IMR-90 (cell line): ENCODE results near the gene PIN1. TPM values are rescaled to one million over a fixed set of nuclear protein-coding genes. Genes with fewer than 3 reads are reported as not detected.

ENCODE experiments used
- ATAC-seq: fragments of 200-7000 bp; cut with Tn5 transposase; 2 replicates; pipeline ENCODE4 v1.9.1; 2020; ENCODE audit warnings: low read depth, mild to moderate bottlenecking, moderate library complexity
- BruUV-seq: library from RNA; stranded (reverse); fragments of 400-500 nt; replicated peaks from 2 replicates; lab custom pipeline; 2021; lab: Mats Ljungman, UMichigan
- CTCF ChIA-PET: fragments of 300-600 bp; formaldehyde crosslinking; extraction: SDS; loops from one replicate; lab custom pipeline; 2021; ENCODE audit warnings: antibody characterized with exemption; lab: Yijun Ruan, JAX
- POLR2A ChIA-PET: fragments of 300-600 bp; sonication (Branson Sonifier 250); formaldehyde crosslinking; loops from one replicate; lab custom pipeline; 2022; ENCODE audit warnings: antibody characterized with exemption; ENCODE audit not compliant: unreplicated experiment; lab: Charles Lee
- DNase-seq: peaks from one replicate; pipeline ENCODE4 v3.0.0; 2013
- H2AFZ ChIP-seq: replicated peaks from 2 replicates; pipeline ENCODE3; 2013; ENCODE audit warnings: low read length, mild to moderate bottlenecking; ENCODE audit not compliant: poor library complexity
- H2AK5ac ChIP-seq: 2 replicates; pipeline ENCODE4 v1.6.1; 2013; ENCODE audit warnings: low read depth, low read length, inconsistent platforms
- H2AK9ac ChIP-seq: replicated peaks from 2 replicates; pipeline ENCODE3; 2013; ENCODE audit warnings: mild to moderate bottlenecking, low read depth, low read length, moderate library complexity; ENCODE audit not compliant: poor library complexity
- H2BK120ac ChIP-seq: 2 replicates; pipeline ENCODE4 v1.6.1; 2013; ENCODE audit warnings: low read depth, low read length, inconsistent platforms
- H2BK15ac ChIP-seq: 3 replicates; pipeline ENCODE4 v1.6.1; 2013; ENCODE audit warnings: low read depth, low read length, inconsistent platforms
- H2BK20ac ChIP-seq: 2 replicates; pipeline ENCODE4 v1.6.1; 2013; ENCODE audit warnings: low read depth, mild to moderate bottlenecking, inconsistent platforms, low read length, moderate library complexity
- H2BK5ac ChIP-seq: 2 replicates; pipeline ENCODE4 v1.6.1; 2013; ENCODE audit warnings: mild to moderate bottlenecking, low read depth, low read length, inconsistent platforms; ENCODE audit not compliant: poor library complexity, severe bottlenecking
- H3K14ac ChIP-seq: replicated peaks from 2 replicates; pipeline ENCODE4 v1.6.1; 2013; ENCODE audit warnings: low read depth, low read length, inconsistent platforms
- H3K18ac ChIP-seq: 2 replicates; pipeline ENCODE4 v1.6.1; 2013; ENCODE audit warnings: low read depth, low read length, control low read depth
- H3K23ac ChIP-seq: 2 replicates; pipeline ENCODE4 v1.6.1; 2013; ENCODE audit warnings: low read depth, low read length, inconsistent platforms
- H3K27ac ChIP-seq: 2 replicates; pipeline ENCODE4 v1.5.1; 2013; ENCODE audit warnings: mild to moderate bottlenecking, control low read depth, low read length; ENCODE audit not compliant: insufficient read depth
- H3K27me3 ChIP-seq: 2 replicates; pipeline ENCODE4 v1.6.1; 2013; ENCODE audit warnings: low read length; ENCODE audit not compliant: control insufficient read depth, insufficient read depth
- H3K36me3 ChIP-seq: 2 replicates; pipeline ENCODE4 v1.6.1; 2013; ENCODE audit warnings: low read length, mixed read lengths; ENCODE audit not compliant: control insufficient read depth, insufficient read depth
- H3K4ac ChIP-seq: 2 replicates; pipeline ENCODE4 v1.6.1; 2013; ENCODE audit warnings: low read depth, low read length, inconsistent platforms
- H3K4me1 ChIP-seq: 2 replicates; pipeline ENCODE4 v1.6.1; 2013; ENCODE audit warnings: low read length, mixed read lengths; ENCODE audit not compliant: control insufficient read depth, insufficient read depth
- H3K4me2 ChIP-seq: 2 replicates; pipeline ENCODE4 v1.6.1; 2013; ENCODE audit warnings: low read depth, mild to moderate bottlenecking, control low read depth, low read length, moderate library complexity
- H3K4me3 ChIP-seq: 2 replicates; pipeline ENCODE4 v1.5.1; 2013; ENCODE audit warnings: low read depth, mild to moderate bottlenecking, control low read depth, low read length, moderate library complexity; ENCODE audit not compliant: insufficient read depth
- H3K56ac ChIP-seq: 2 replicates; pipeline ENCODE4 v1.6.1; 2013; ENCODE audit warnings: low read length, inconsistent platforms; ENCODE audit not compliant: insufficient read depth; ENCODE audit errors: extremely low read depth
- H3K79me1 ChIP-seq, 2 experiments: 2 replicates each; pipeline ENCODE4 v1.6.1; 2013; ENCODE audit warnings: low read length in 2 of 2, inconsistent platforms in 1 of 2, low read depth in 1 of 2
- H3K9ac ChIP-seq: 2 replicates; pipeline ENCODE4 v1.6.1; 2013; ENCODE audit warnings: low read depth, low read length, control low read depth
- H3K9me1 ChIP-seq: 2 replicates; pipeline ENCODE4 v1.6.1; 2013; ENCODE audit warnings: low read length, inconsistent platforms; ENCODE audit not compliant: insufficient read depth
- H3K9me3 ChIP-seq: 2 replicates; pipeline ENCODE4 v1.6.1; 2013; ENCODE audit warnings: low read length; ENCODE audit not compliant: control insufficient read depth, insufficient read depth
- H4K20me1 ChIP-seq: 2 replicates; pipeline ENCODE4 v1.6.1; 2013; ENCODE audit warnings: low read length, inconsistent platforms; ENCODE audit not compliant: insufficient read depth
- H4K5ac ChIP-seq: 2 replicates; pipeline ENCODE4 v1.6.1; 2013; ENCODE audit warnings: mild to moderate bottlenecking, low read depth, low read length, control low read depth
- H4K8ac ChIP-seq, 2 experiments: 2 replicates each; pipeline ENCODE4 v1.6.1; 2013; ENCODE audit warnings: low read depth in 2 of 2, low read length in 2 of 2, control low read depth in 1 of 2, inconsistent platforms in 1 of 2
- H4K91ac ChIP-seq: 2 replicates; pipeline ENCODE4 v1.6.1; 2013; ENCODE audit warnings: low read depth, low read length, inconsistent platforms; ENCODE audit not compliant: insufficient read depth
- BHLHE40 ChIP-seq: fragments of 150-350 bp; IDR thresholded peaks from 2 replicates; pipeline ENCODE4 v1.6.1; 2016; ENCODE audit warnings: mild to moderate bottlenecking, low read depth, low read length
- CEBPB ChIP-seq: IDR thresholded peaks from 2 replicates; pipeline ENCODE4 v1.6.1; 2012; ENCODE audit warnings: low read depth, low read length, improper control_type of control experiment
- CTCF ChIP-seq: conservative IDR thresholded peaks from 2 replicates; pipeline ENCODE4 v1.5.1; 2012; ENCODE audit warnings: mild to moderate bottlenecking, low read depth, low read length, improper control_type of control experiment
- ELK1 ChIP-seq: fragments of 150-350 bp; IDR thresholded peaks from 2 replicates; pipeline ENCODE4 v1.6.1; 2016; ENCODE audit warnings: low read depth, mild to moderate bottlenecking, low read length, moderate library complexity, borderline replicate concordance
- FOS ChIP-seq: fragments of 150-350 bp; IDR thresholded peaks from 2 replicates; pipeline ENCODE4 v1.6.1; 2016; ENCODE audit warnings: low read depth, low read length
- MAFK ChIP-seq: IDR thresholded peaks from 2 replicates; pipeline ENCODE4 v1.6.1; 2012; ENCODE audit warnings: low read depth, low read length, improper control_type of control experiment
- MAZ ChIP-seq: IDR thresholded peaks from 2 replicates; pipeline ENCODE4 v1.6.1; 2012; ENCODE audit warnings: low read depth, mild to moderate bottlenecking, low read length, improper control_type of control experiment, moderate library complexity, borderline replicate concordance
- MXI1 ChIP-seq: IDR thresholded peaks from 2 replicates; pipeline ENCODE4 v1.6.1; 2012; ENCODE audit warnings: low read depth, mild to moderate bottlenecking, low read length, moderate library complexity, borderline replicate concordance
- NFE2L2 ChIP-seq: fragments of 150-350 bp; IDR thresholded peaks from 2 replicates; pipeline ENCODE4 v1.6.1; 2016; ENCODE audit warnings: low read depth, mild to moderate bottlenecking, low read length
- RAD21 ChIP-seq: IDR thresholded peaks from 2 replicates; pipeline ENCODE4 v1.6.1; 2012; ENCODE audit warnings: low read length, improper control_type of control experiment
- RCOR1 ChIP-seq: IDR thresholded peaks from 2 replicates; pipeline ENCODE4 v1.6.1; 2012; ENCODE audit warnings: mild to moderate bottlenecking, low read length, improper control_type of control experiment; ENCODE audit not compliant: insufficient replicate concordance
- RFX5 ChIP-seq: IDR thresholded peaks from 2 replicates; pipeline ENCODE4 v1.8.0; 2012; ENCODE audit warnings: low read depth, mild to moderate bottlenecking, low read length, moderate library complexity
- USF2 ChIP-seq: fragments of 150-350 bp; IDR thresholded peaks from 2 replicates; pipeline ENCODE4 v1.6.1; 2017; ENCODE audit warnings: mild to moderate bottlenecking, antibody characterized with exemption, low read length, low read depth
- WGBS, 2 experiments: methylation state at CpG; one replicate each; pipeline versions ENCODE4 v1.1.5 to v1.1.7; 2013; ENCODE audit warnings: missing lambda C conversion rate in 2 of 2; ENCODE audit not compliant: insufficient read length in 1 of 2; ENCODE audit errors: extremely low coverage in 2 of 2; 5-methylcytosine and 5-hydroxymethylcytosine counted together
- dilution Hi-C: fragments of 300-500 bp; cut with HindIII; formaldehyde crosslinking; loops from one replicate; pipeline ENCODE4 v1.14.3; 2018; ENCODE audit warnings: low sequenced_read_pairs; ENCODE audit not compliant: unreplicated experiment
- in situ Hi-C: fragments of 300-500 bp; cut with MboI; formaldehyde crosslinking; loops from 3 replicates; pipeline ENCODE4 v1.14.3; 2019; ENCODE audit warnings: low sequenced_read_pairs, inconsistent platforms, mixed read lengths
- intact Hi-C: fragments of 100-400 bp; cut with micrococcal nuclease; formaldehyde crosslinking; loops from 2 replicates; pipeline ENCODE4 v1.10.0; 2022
- polyA plus RNA-seq, 3 experiments: library from polyadenylated mRNA; depleted of rRNA; stranded (reverse); fragments of >200 nt; gene quantifications; 2 replicates each; pipeline ENCODE4 v1.2.3, GENCODE V29; 2012; ENCODE audit warnings: low replicate concordance in 1 of 3
- total RNA-seq: library from RNA; depleted of rRNA; stranded (reverse); fragments of >200 nt; gene quantifications from 2 replicates; pipeline ENCODE4 v1.2.3, GENCODE V29; 2012

The PIN1 gene
- total and polyA plus RNA-seq, 2 of the 4 experiments (the other 2 are of a cell fraction) = 76.0 to 105 TPM

GRCh38 chr19:9883764-9884163, 48.6 kb downstream of the PIN1 start:
- Histone ChIP-seq H4K20me1 (no peaks in the 10 kb centered on the region; the same call in 1 of the 2 replicates), H3K27ac (no peak overlapping the region), H3K14ac (no peak overlapping the region), H2AK5ac (no peak overlapping the region), H3K27me3 (no peaks in the 10 kb centered on the region; the same call in 1 of the 2 replicates), H3K4me2 (no peak overlapping the region), H3K23ac (no peak overlapping the region), H3K18ac (no peak overlapping the region), H2AK9ac (no peak overlapping the region), H3K36me3 (no peaks in the 10 kb centered on the region), H2BK120ac (no peak overlapping the region), H2BK15ac (no peak overlapping the region), H2BK5ac (no peak overlapping the region), H4K5ac (no peak overlapping the region), H3K79me1 (no peaks in the 10 kb centered on the region), H3K9me1 (no peaks in the 10 kb centered on the region), H4K8ac (no peak overlapping the region), H4K91ac (no peak overlapping the region), H3K9me3 (no peaks in the 10 kb centered on the region), H2BK20ac (no peak overlapping the region), H3K9ac (no peak overlapping the region), H3K4ac (no peak overlapping the region), H3K56ac (no peak overlapping the region), H3K4me3 (no peak overlapping the region), H3K4me1 (peaks cover 2% of the 10 kb centered on the region; the same call in 1 of the 2 replicates), H2AFZ (no peak overlapping the region)
- 54% methylated on average over 4 of the region's 12 CpGs; no CpG with 5 or more reads in 1 of the 2 experiments for WGBS, 2 experiments
- no peak for TF ChIP-seq RAD21
- TF ChIP-seq BHLHE40 = no peak
- no peak for TF ChIP-seq USF2
- no peak for TF ChIP-seq MAFK
- no peak for TF ChIP-seq MXI1
- no peak for TF ChIP-seq FOS
- no peak for TF ChIP-seq ELK1
- TF ChIP-seq CEBPB = no peak
- TF ChIP-seq MAZ = no peak
- TF ChIP-seq RFX5 = no peak
- no peak for TF ChIP-seq NFE2L2
- TF ChIP-seq RCOR1 = no peak
- TF ChIP-seq CTCF = no peak
- BruUV-seq = no TSS peak
- dilution Hi-C loops = no loop called here
- in situ Hi-C loops = no loop called here
- ChIA-PET CTCF (no interaction called here), POLR2A (no interaction called here)
- DNase-seq = no peak
- intact Hi-C loops = no loop called here
- ATAC-seq = no peak
